Endodermal cell (in vitro differentiated cells): ENCODE measurements around the gene TMEM101. TPM values are rescaled to one million over a fixed set of nuclear protein-coding genes. Genes with fewer than 3 reads are reported as not detected.

Source experiments
- DNase-seq: peaks from one replicate; pipeline ENCODE4 v3.0.0-alpha.2; 2017
- H3K27ac ChIP-seq: 2 replicates; pipeline ENCODE4 v1.5.1; 2013; ENCODE audit warnings: mild to moderate bottlenecking, low read depth, low read length, moderate library complexity
- H3K27me3 ChIP-seq: 2 replicates; pipeline ENCODE4 v1.6.1; 2013; ENCODE audit warnings: mild to moderate bottlenecking, low read length, moderate library complexity; ENCODE audit not compliant: insufficient read depth, control insufficient read depth, poor library complexity, severe bottlenecking
- H3K36me3 ChIP-seq: 2 replicates; pipeline ENCODE4 v1.7.0; 2013; ENCODE audit warnings: mild to moderate bottlenecking, low read length, moderate library complexity; ENCODE audit not compliant: control insufficient read depth, insufficient read depth
- H3K4me1 ChIP-seq: one replicate; pipeline ENCODE4 v1.7.0; 2013; ENCODE audit warnings: low read length; ENCODE audit not compliant: control insufficient read depth, insufficient read depth
- H3K4me3 ChIP-seq: 2 replicates; pipeline ENCODE4 v1.5.1; 2013; ENCODE audit warnings: mild to moderate bottlenecking, low read length, moderate library complexity
- H3K9ac ChIP-seq: 2 replicates; pipeline ENCODE4 v1.6.1; 2013; ENCODE audit warnings: mild to moderate bottlenecking, low read length, moderate library complexity; ENCODE audit not compliant: poor library complexity, severe bottlenecking; ENCODE audit errors: extremely low read depth
- H3K9me3 ChIP-seq: 2 replicates; pipeline ENCODE4 v1.6.1; 2013; ENCODE audit warnings: mild to moderate bottlenecking, low read length, moderate library complexity; ENCODE audit not compliant: control insufficient read depth
- H3K27ac Mint-ChIP-seq: 2 replicates; pipeline ENCODE4 v1.8.0; 2020; ENCODE audit warnings: mixed read lengths
- H3K27me3 Mint-ChIP-seq: 2 replicates; pipeline ENCODE4 v1.8.0; 2021; ENCODE audit warnings: mild to moderate bottlenecking, mixed read lengths; ENCODE audit not compliant: insufficient read depth
- H3K36me3 Mint-ChIP-seq: 2 replicates; pipeline ENCODE4 v1.8.0; 2020; ENCODE audit warnings: low read depth, mixed read lengths
- H3K4me1 Mint-ChIP-seq: 2 replicates; pipeline ENCODE4 v1.8.0; 2020; ENCODE audit warnings: mixed read lengths
- H3K4me3 Mint-ChIP-seq: 2 replicates; pipeline ENCODE4 v1.8.0; 2020; ENCODE audit warnings: mild to moderate bottlenecking, moderate library complexity, mixed read lengths
- H3K9me3 Mint-ChIP-seq: 2 replicates; pipeline ENCODE4 v1.8.0; 2020; ENCODE audit warnings: mild to moderate bottlenecking, mixed read lengths
- WGBS, 2 experiments: methylation state at CpG; one replicate each; pipeline versions ENCODE4 v1.1.5 to v1.1.7; 2013; ENCODE audit warnings: missing lambda C conversion rate in 2 of 2, mixed read lengths in 1 of 2; ENCODE audit not compliant: insufficient coverage in 1 of 2, insufficient read length in 1 of 2; 5-methylcytosine and 5-hydroxymethylcytosine counted together
- total RNA-seq, 2 donors: library from RNA; stranded (reverse); fragmentation: NEBNext Ultra II Directional in 1 of 2; extraction: Animal tissue kit (Norgen Biotek cat#: 25700) in 1 of 2; gene quantifications; 2 replicates in 1 of 2; 3 replicates in 1 of 2; pipeline ENCODE4 v1.2.1, GENCODE V29; 2021
- TF ChIP-seq, protein P1 (sequence below): fragments of 200-600 bp; sonication (generic); conservative IDR thresholded peaks from 2 replicates; pipeline ENCODE4 v1.5.0; 2021; ENCODE audit warnings: antibody characterized with exemption, mild to moderate bottlenecking

TMEM101 gene
- total RNA-seq, 2 donors from 2014 or later = 27.2 to 27.7 TPM

DNA sequence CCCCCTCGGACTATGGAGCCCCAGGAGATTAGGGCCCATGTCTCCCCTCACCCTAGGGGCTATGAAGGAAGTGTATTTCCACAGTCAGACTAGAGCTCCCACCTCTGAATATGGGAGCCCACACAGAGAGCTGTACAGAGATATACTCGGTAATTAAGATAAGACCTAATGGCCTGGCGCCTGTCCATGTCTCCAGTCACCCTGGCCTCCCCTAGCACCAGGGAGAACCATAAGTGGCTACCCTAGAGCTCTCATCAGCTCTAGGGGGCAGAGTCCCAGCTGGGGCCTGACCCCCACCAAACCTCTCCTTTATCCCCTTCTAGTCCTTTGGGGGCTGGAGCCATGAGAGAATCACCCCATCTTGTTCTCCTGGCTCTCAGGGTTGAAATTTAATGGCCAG is 2.4 kb downstream of the TMEM101 start:
- TF ChIP-seq, protein P1, sequence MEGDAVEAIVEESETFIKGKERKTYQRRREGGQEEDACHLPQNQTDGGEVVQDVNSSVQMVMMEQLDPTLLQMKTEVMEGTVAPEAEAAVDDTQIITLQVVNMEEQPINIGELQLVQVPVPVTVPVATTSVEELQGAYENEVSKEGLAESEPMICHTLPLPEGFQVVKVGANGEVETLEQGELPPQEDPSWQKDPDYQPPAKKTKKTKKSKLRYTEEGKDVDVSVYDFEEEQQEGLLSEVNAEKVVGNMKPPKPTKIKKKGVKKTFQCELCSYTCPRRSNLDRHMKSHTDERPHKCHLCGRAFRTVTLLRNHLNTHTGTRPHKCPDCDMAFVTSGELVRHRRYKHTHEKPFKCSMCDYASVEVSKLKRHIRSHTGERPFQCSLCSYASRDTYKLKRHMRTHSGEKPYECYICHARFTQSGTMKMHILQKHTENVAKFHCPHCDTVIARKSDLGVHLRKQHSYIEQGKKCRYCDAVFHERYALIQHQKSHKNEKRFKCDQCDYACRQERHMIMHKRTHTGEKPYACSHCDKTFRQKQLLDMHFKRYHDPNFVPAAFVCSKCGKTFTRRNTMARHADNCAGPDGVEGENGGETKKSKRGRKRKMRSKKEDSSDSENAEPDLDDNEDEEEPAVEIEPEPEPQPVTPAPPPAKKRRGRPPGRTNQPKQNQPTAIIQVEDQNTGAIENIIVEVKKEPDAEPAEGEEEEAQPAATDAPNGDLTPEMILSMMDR = no peak
- no peak overlapping the region for H3K27ac Mint-ChIP-seq

DNA sequence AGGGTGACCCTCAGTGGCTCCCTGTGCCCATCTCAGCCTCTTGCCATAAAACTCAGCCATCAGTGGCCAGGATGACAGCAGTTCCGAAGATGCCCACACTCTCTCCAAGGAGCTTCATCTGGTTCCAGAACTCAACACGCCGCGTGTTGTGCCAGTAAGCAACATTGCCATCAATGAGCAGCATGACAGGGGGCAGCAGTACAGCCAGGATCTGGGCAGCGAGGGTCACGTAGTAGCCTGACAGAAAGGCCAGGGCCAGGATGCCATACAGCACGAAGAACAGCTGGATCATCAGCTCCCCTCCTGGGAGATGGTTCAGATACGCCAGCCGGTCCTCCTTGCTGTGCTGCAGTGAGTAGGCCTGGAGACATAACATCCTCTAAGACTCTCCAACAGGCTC is 2.9 kb downstream of the TMEM101 start:
- Mint-ChIP-seq H3K27ac (no peak overlapping the region), H3K27me3 (peaks cover 2% of the 10 kb centered on the region), H3K36me3 (peaks cover 15% of the 10 kb centered on the region), H3K9me3 (no peaks in the 10 kb centered on the region), H3K4me1 (peaks cover 12% of the 10 kb centered on the region), H3K4me3 (no peak overlapping the region)
- Histone ChIP-seq H3K4me1 (peaks cover 9% of the 10 kb centered on the region), H3K27me3 (no peaks in the 10 kb centered on the region), H3K4me3 (no peak overlapping the region), H3K9me3 (no peaks in the 10 kb centered on the region), H3K9ac (no peak overlapping the region), H3K27ac (no peak overlapping the region), H3K36me3 (peaks cover 11% of the 10 kb centered on the region)
- DNase-seq = no peak
- TF ChIP-seq, protein P1 = no peak
- WGBS, 2 experiments = 95 to 100% methylated on average over 9 of the region's 9 CpGs

More for the DNA sequence above, 2.4 kb downstream of the TMEM101 start:
- Mint-ChIP-seq H3K4me3 (no peak overlapping the region), H3K4me1 (peaks cover 12% of the 10 kb centered on the region), H3K36me3 (peaks cover 15% of the 10 kb centered on the region), H3K9me3 (no peaks in the 10 kb centered on the region), H3K27me3 (peaks cover 2% of the 10 kb centered on the region)
- Histone ChIP-seq H3K4me1 (peaks cover 9% of the 10 kb centered on the region), H3K9ac (no peak overlapping the region), H3K27ac (no peak overlapping the region), H3K4me3 (no peak overlapping the region), H3K36me3 (peaks cover 11% of the 10 kb centered on the region), H3K27me3 (no peaks in the 10 kb centered on the region), H3K9me3 (no peaks in the 10 kb centered on the region)
- WGBS, 2 experiments = 94 to 100% methylated on average over 2 to 3 of the region's 3 CpGs
- no peak for DNase-seq

DNA sequence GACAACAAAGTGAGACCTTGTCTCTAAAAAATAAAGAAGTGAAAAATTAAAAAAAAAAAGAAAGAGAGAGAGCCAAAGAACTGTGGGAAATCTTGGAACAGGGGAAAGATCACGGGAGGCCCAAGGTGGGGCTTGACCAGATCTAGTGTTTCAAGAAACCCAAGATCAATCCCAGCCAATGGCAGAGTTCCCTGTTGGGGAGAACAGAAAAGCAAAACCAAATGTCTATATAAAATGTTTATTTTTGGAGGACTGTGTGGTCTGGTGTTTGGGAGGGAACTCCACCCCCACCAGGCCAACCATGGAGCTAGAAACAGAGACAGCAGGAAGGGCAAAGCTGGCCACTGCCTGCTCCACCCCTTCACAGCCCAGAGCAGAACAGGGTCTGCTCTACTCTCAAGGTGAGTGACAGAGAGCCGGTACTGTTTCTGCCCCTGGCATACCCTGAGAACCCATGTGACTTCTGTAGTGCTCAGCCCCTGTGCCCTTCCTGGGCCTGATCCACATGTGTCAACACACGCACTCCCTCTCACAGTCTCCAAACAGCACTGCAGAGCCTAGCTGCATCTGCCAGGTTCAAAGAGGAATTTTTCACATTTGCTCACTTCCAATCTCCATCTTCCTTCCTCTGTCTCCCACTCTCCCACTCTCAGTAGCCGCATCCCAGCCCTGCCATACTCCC is 3.7 kb downstream of the TMEM101 start:
- Histone ChIP-seq H3K27me3 (peaks cover 4% of the 10 kb centered on the region), H3K36me3 (peaks cover 11% of the 10 kb centered on the region), H3K27ac (no peak overlapping the region), H3K4me3 (no peak overlapping the region), H3K9me3 (no peaks in the 10 kb centered on the region), H3K4me1 (peaks cover 9% of the 10 kb centered on the region), H3K9ac (no peak overlapping the region)
- TF ChIP-seq, protein P1 = no peak
- Mint-ChIP-seq H3K4me1 (peaks cover 16% of the 10 kb centered on the region), H3K4me3 (no peak overlapping the region), H3K27me3 (peaks cover 8% of the 10 kb centered on the region), H3K9me3 (no peaks in the 10 kb centered on the region), H3K27ac (no peak overlapping the region), H3K36me3 (peaks cover 15% of the 10 kb centered on the region)
- no peak for DNase-seq
- WGBS, 2 experiments = 69 to 71% methylated on average over 4 of the region's 4 CpGs
